ENCODE data around the gene FOXP1.

Gene FOXP1

DNA sequence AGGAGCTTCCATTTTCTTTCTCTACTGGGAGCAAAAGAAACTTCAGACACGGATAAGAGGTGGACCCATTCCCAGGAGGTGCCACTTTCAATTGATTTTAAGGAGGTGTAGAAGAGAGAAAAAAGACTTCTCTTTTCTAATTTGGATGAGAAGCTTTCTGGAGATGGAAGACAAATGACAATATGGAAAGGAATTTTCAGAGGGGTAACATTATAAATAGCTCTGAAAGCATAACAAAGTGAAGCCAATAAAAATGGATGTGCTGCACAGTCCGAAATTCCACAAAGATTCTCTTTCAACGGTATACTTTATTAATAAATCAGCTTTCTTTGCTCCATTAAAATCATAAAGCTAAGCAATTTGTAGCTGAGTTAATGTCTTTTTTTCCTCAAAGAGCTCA lies 663.9 kb downstream of the FOXP1 start:
- no peak for DNase-seq

DNA sequence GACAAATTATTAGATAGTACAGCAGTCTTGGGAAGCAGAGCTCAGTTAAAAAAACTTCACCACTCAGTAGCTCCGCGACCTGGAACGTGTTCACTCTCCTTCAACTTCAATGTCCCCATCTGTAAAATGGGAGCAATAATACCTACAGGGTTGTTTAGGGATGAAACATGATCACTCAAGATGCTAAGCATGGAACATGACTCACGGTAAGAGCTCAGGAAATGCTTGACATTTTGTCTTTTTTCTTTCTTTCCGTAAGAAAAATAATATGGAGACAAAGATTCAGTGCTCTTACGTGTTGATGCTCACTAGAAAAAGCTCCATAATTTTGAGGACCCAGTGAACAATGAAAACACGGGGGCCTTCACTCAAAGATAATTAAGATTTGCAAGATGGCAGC lies 664.4 kb downstream of the FOXP1 start:
- DNase-seq = no peak

DNA sequence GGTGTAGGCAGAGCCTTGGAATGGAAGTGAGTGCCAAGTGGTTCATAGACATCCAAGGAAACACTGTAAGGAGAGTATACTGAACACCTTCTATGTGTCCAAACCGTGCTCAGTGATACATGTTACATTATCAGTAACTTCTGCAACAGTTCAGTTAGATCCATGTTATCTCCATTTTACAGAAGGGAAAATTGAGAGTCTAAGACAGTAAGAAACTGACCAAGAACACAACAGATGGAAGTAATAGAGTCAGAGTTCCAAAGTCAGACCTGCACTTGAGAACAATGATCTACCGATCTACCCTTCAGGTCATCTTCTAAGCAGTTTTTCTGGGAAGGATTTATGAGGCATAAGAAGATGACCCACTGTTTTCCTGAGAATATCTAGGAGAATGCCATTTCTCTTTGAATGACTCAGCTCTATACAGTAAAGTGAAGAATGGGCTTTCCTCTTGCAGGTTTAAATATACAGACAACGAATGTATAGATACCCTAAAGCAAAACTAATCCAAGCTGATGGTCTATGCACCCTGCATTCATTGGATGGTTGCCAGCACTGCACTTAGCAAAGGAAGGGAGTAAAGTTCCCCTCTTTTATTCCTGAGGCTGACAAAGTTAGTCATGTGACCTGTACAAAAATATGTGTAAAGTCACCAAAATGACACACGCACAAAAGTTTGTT lies 667.0 kb downstream of the FOXP1 start:
- no peak for DNase-seq

DNA sequence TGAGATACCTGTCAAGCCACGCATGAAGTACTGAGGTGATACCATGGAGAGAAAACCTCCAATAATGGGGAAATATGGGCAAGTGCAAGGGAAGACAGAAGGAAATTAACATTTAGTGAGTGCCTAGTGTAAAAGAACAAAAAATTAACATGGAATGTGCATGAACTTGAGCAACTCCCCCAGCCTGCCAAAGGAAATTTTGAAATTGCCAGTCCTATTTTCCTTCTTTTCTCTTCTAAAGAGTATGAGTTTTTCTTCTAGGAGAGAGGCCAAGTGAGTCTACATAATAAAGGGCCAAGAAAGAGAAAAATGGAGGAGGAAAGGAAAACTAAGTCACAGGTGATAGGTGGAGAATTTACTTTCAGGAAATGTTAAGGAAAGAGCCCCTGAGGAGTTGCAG lies 668.7 kb downstream of the FOXP1 start:
- DNase-seq = no peak

DNA sequence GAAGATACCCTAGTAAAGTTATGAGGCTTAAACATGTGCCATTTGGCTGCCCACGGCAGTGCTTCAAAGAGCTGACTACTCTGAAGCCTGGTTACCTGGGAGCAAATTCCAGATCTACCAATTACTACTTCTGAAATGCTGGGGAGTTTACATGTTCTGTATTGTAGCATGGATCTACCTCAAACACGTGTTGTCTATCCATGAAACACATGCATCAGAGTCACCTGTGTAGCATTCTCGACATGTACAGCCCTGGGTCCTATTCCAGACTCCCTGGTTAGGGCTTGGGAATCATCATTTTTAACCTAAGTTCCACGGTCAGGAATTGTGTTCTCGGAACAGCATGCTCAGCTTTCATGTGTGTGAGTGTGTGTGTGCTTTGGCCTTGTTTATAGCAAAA lies 671.8 kb downstream of the FOXP1 start:
- no peak for DNase-seq

DNA sequence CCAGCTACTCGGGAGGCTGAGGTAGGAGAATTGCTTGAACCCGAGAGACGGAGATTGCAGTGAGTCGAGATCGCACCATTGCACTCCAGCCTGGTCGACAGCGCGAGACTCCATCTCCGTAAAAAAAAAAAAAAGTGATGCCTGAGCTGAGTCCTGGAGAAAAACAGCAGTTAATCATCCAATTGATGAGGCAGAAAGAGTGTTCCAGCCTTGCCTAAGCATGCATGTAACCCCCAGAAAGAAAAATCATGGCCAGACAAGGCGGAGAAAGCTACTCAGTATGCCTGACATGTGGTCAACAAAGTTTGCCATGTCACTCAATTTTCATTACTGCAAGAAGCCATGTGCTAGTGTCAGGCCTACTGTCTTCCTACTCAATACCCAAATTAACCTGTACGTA lies 678.0 kb downstream of the FOXP1 start:
- no peak for DNase-seq
